Amniotic epithelial cell (primary cell): ENCODE results near the gene HSDL1.

Experiments
- DNase-seq: peaks from one replicate; pipeline ENCODE4 v3.0.0-alpha.2; 2010; ENCODE audit warnings: low read depth

HSDL1 gene

DNA sequence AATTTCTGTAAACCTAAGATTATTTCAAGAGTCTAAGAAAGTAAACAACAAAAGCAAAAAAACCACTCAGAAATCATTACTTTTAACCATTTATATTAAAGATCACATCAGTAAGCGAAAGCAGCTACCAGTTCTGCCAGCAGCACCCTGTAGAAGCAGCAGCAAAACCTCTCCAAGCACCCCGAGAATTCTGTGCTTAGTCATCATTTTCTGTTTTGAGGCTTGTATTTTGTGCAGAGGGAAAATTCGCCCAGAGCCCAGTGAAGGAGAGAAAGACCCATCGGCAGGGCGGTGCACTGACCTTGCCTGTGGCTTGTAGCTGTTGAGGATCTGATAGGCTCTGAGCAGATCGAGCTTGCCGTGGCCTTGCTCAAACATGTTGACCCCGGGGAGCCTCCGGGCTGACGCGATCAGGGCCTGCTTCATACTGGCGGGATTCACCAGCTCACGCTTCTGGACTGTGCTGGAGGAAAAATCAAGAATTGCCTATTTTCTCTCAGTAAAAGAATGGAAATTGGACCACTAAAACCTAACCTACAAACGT is 63.5 kb downstream of the HSDL1 start:
- no peak for DNase-seq

DNA sequence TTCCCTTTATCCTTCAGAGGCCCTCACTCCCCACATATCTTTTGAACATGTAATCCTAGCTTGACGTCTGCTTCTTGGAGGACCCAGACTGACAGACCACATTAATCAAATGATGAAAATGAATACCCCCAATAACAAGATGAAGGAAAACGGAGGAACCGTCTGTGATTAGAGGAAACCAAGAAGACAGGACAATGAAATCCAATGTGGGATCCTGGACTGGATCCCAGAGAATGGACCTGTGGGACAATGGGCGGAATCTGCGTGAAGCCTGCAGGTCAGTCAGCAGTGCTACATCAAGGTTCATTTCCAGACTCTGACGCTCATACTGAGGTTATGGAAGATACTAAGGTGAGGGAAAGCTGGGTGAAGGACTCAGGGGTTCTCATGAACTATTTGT is 64.2 kb downstream of the HSDL1 start:
- peak; percentile 23 for DNase-seq

DNA sequence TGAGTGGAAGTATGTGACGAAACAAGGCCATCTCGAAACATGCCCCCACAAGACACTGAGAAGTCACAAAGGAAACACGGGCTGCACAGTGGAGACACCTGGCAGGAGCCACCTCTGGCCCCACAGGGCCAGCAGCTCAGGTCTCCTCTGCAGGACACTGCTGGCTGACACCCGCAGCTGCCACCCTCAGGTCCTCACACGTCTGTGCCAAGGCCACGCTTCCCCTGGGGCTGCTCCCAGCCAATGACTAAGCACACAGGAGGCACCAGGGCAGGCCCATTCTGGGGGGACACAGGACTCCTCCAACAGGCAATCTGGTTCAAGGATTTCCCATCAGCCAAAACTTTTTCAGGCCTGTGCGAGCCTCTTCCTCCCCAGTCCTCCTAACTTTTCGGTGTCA is 64.6 kb downstream of the HSDL1 start:
- no peak for DNase-seq

DNA sequence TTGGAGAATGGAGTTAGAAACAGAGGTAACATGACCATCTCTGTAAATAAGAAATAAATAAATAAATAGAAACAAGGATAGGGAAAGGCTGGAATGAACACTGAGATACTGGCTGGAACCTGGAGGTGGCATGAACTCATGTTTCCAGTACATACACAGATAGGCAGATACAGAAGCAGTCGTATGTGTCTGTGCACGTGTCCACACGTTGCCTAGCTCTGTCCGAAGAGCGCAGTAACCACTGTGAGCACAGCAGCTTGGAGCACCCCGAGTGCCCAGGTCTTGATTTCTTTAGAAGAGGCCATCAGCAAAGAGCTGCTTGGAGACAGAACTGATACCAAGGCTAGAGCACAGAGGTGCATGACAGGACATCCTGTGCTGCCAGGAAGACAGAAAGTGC is 65.3 kb downstream of the HSDL1 start:
- DNase-seq: no peak

DNA sequence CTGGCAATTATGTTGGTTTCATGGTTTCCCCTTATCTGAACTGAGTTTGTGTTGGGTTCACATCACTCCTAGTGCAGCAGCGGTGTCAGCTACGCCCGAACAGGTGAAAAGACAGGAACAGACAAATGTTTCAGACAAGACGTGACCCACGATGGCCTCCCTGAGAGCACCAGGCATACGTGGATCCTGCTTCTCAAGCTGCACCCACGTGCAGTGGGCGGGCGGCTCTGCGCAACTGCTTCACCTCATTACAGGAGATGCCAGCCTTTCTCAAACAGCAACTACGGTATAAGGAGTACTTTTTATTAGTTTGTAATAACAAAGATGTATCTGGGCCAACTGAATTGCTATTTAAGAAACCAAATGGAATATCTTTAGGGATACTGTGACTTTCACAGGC is 69.6 kb downstream of the HSDL1 start:
- no peak for DNase-seq

DNA sequence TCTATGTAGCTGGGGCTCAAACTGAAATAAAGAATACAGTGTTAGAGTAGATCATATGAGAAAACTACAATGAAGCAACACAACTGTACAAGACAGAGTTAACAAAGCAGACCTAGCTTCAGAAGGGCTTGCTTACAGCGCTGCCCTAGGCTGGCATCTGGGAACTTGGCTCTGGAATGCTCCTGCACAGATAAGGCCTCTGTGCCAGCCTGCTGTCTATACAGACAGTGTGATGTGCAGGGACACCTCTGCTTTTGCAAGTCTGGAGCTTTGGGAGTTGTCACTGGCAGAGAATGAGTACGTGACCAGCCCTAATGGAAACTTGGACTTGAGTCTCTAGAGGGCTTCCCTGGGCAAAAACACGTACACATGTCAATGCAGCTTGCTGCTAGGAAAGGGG is 70.3 kb downstream of the HSDL1 start:
- no peak for DNase-seq
